Measurements from ENCODE around the gene DTNBP1. TPM values are rescaled to one million over a fixed set of nuclear protein-coding genes. Genes with fewer than 3 reads are reported as not detected.
A peak's percentile ranks its signal among the peaks of the same experiment; 100 is the strongest.

DTNBP1 gene
- total and polyA plus RNA-seq, 2 donors (not counting 3 experiments of a cell fraction or from before 2014, with no cell fraction given): 24.3 to 28.9 TPM

DNA sequence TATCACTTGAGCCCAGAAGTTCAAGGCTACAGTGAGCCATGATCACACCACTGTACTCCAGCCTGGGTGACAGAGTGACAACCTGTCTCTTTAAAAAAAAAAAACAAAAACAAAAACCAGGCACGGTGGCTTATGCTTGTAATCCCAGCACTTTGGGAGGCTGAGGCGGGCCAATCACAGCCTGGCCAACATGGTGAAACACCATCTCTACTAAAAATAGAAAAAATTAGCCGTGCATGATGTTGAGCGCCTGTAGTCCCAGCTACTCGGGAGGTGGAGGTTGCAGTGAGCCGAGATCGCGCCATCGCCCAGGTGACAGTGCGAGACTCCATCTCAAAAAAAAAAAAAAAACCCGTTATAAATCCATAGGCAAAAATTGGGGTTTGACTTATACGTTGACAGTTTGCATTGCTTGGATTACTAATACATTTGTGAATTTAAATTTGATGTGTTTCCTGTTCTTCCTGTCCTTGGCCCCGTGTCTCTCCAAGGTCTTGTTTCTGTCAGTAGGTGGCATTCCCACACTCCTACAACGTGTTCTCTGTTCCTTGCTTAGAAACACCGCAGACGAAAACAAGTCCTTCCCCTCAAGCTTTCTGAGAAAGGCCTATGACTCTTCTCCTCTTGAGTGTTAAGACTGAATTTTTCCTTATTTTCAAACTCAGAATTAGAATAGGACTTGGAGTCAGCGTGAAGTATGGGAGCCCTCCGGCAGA, 147.0 kb downstream of the DTNBP1 start:
- dilution Hi-C loops (cut with MboI; ENCODE audit: extremely low pct_ligation_motif_present, low sequenced_read_pairs): no loop called here
- H3K9me3 ChIP-seq (replicated peaks; ENCODE audit: control insufficient read depth, insufficient read depth, low read length): no peaks in the 10 kb centered on the region
- ChIA-PET CTCF (no interaction called here), POLR2A (no interaction called here)
- FAIRE-seq (peak; percentile 43), DNase-seq (ENCODE audit: low read depth, low spot score) (no peak)
- H3K4me1 ChIP-seq (ENCODE audit: control insufficient read depth, extremely low read depth, insufficient read depth, low read length): no peaks in the 10 kb centered on the region
- no peak overlapping the region for H3K4me2 ChIP-seq (ENCODE audit: insufficient read depth, low read length)
- H3K9me1 ChIP-seq (replicated peaks; ENCODE audit: control insufficient read depth, extremely low read depth, insufficient read depth, low read length): no peaks in the 10 kb centered on the region
- no peaks in the 10 kb centered on the region for H3K79me2 ChIP-seq (ENCODE audit: control insufficient read depth, insufficient read depth, low read length)
- H4K20me1 ChIP-seq (replicated peaks; ENCODE audit: control insufficient read depth, extremely low read depth, insufficient read depth, low read length): no peaks in the 10 kb centered on the region
- no peak overlapping the region for H3K27ac ChIP-seq (ENCODE audit: insufficient read depth, low read depth, low read length)
- peaks cover 0 to 12% of the 10 kb centered on the region in 2 experiments for H3K36me3 ChIP-seq (ENCODE audit: control insufficient read depth in 2 of 2, extremely low read depth in 1 of 2, insufficient read depth in 2 of 2, low read length in 2 of 2)
- no peak overlapping the region for H3K9ac ChIP-seq (replicated peaks; ENCODE audit: extremely low read depth, insufficient read depth, low read length)
- no peak overlapping the region for H3K4me3 ChIP-seq (replicated peaks in 1 of 3; ENCODE audit: insufficient read depth in 1 of 3, low read depth in 1 of 3, low read length in 3 of 3)
- intact Hi-C loops (cut with micrococcal nuclease): no loop called here
- H3K27me3 ChIP-seq (ENCODE audit: control insufficient read depth in 2 of 2, insufficient read depth in 2 of 2, low read length in 2 of 2): no peaks in the 10 kb centered on the region
- H2AFZ ChIP-seq (ENCODE audit: low read depth, low read length): no peak overlapping the region
- BruUV-seq (replicated peaks): no TSS peak
- TF ChIP-seq POLR2A (IDR thresholded peaks at IDR 0.05; ENCODE audit: low read depth, low read length) (no peak), FOS (IDR thresholded peaks at IDR 0.05; ENCODE audit: borderline replicate concordance, insufficient read depth, low read length) (no peak), EZH2 (IDR thresholded peaks at IDR 0.05; ENCODE audit: borderline replicate concordance, low read depth, low read length, severe bottlenecking) (no peak), JUN (IDR thresholded peaks at IDR 0.05; ENCODE audit: borderline replicate concordance, insufficient read depth, insufficient read length, low read depth) (no peak), MYC (IDR thresholded peaks at IDR 0.05; ENCODE audit: low read depth, low read length) (no peak), POLR2AphosphoS5 (IDR thresholded peaks at IDR 0.05; ENCODE audit: insufficient read depth, low read depth, low read length) (no peak), GATA2 (IDR thresholded peaks at IDR 0.05; ENCODE audit: insufficient read depth, insufficient read length, low read depth, low read length) (no peak)
- TF ChIP-seq, protein P1, sequence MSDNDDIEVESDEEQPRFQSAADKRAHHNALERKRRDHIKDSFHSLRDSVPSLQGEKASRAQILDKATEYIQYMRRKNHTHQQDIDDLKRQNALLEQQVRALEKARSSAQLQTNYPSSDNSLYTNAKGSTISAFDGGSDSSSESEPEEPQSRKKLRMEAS (IDR thresholded peaks at IDR 0.05; ENCODE audit: insufficient read depth, insufficient read length): no peak
- TF ChIP-seq, protein P2, sequence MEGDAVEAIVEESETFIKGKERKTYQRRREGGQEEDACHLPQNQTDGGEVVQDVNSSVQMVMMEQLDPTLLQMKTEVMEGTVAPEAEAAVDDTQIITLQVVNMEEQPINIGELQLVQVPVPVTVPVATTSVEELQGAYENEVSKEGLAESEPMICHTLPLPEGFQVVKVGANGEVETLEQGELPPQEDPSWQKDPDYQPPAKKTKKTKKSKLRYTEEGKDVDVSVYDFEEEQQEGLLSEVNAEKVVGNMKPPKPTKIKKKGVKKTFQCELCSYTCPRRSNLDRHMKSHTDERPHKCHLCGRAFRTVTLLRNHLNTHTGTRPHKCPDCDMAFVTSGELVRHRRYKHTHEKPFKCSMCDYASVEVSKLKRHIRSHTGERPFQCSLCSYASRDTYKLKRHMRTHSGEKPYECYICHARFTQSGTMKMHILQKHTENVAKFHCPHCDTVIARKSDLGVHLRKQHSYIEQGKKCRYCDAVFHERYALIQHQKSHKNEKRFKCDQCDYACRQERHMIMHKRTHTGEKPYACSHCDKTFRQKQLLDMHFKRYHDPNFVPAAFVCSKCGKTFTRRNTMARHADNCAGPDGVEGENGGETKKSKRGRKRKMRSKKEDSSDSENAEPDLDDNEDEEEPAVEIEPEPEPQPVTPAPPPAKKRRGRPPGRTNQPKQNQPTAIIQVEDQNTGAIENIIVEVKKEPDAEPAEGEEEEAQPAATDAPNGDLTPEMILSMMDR (IDR thresholded peaks at IDR 0.05; ENCODE audit: extremely low read depth in 1 of 2, insufficient read depth in 1 of 2, low read depth in 1 of 2, low read length in 2 of 2): no peak
